SU-DHL-6 (cell line): Measurements from ENCODE around the gene STKLD1.

Source experiments
- CTCF ChIP-seq: fragments of 200-600 bp; sonication (generic); IDR thresholded peaks from one replicate; pipeline ENCODE4 v1.5.1; 2017; ENCODE audit warnings: antibody characterized with exemption, mild to moderate bottlenecking, low read length, moderate library complexity; ENCODE audit not compliant: insufficient read depth, poor library complexity, severe bottlenecking
- EZH2phosphoT487 ChIP-seq: fragments of 200-600 bp; sonication (generic), shearing (Covaris generic); conservative IDR thresholded peaks from 2 replicates; pipeline ENCODE4 v1.6.1; 2018; ENCODE audit warnings: mild to moderate bottlenecking, antibody characterized with exemption, low read length, moderate library complexity, mixed read lengths

GRCh38 chr9:133393399-133393798 lies 17.2 kb downstream of the STKLD1 start:
- TF ChIP-seq CTCF (no peak), EZH2phosphoT487 (no peak)
